HG02840 (cell line): Measurements from ENCODE around the gene SDC3.
A peak's percentile ranks its signal among the peaks of the same experiment; 100 is the strongest.

Experiments
- ATAC-seq: cut with Tn5 transposase; IDR thresholded peaks from one replicate; pipeline ENCODE4 v1.9.1; 2021; ENCODE audit warnings: mild to moderate bottlenecking, moderate library complexity, moderate number of reproducible peaks; ENCODE audit not compliant: unreplicated experiment, low FRiP score

The SDC3 gene

DNA sequence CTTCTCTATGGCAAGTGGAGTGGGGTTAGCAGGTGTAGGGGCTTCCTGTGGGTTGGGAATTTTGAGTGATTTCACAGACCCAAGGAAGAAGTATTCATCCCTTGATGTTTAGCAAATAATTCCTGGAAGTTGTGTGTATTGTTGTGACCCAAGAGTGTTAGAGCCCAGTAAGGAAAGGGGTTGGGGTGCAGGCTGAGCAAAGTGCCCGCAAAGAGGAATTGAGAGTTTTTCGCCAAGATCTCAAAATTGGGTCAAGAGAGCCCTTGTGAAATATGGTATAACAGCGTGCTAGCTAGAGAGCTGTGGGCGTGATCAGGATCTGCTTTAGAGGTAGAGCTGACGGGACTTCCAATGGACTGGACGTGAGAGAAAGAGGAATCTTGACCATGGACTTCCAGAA lies 78.0 kb downstream of the SDC3 start:
- no peak for ATAC-seq

DNA sequence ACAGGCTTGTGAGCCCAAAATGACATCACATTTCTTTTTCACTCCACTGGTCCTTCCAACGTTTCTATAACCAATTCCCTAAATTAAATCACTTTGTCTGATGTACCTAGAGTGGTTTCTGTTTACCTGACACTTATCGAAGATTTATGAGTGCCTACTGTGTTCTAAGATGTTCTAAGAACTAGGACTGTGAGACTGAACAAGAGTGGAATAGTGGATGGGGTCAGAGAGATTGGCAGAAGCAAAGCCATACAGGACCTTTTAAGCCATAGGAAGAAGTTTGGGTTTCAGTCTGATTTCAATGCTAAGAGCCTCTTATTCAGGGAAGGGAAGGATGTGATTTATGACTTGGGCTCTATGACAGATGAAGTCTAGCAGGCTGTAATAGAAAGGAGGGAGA lies 78.7 kb downstream of the SDC3 start:
- ATAC-seq: no peak

DNA sequence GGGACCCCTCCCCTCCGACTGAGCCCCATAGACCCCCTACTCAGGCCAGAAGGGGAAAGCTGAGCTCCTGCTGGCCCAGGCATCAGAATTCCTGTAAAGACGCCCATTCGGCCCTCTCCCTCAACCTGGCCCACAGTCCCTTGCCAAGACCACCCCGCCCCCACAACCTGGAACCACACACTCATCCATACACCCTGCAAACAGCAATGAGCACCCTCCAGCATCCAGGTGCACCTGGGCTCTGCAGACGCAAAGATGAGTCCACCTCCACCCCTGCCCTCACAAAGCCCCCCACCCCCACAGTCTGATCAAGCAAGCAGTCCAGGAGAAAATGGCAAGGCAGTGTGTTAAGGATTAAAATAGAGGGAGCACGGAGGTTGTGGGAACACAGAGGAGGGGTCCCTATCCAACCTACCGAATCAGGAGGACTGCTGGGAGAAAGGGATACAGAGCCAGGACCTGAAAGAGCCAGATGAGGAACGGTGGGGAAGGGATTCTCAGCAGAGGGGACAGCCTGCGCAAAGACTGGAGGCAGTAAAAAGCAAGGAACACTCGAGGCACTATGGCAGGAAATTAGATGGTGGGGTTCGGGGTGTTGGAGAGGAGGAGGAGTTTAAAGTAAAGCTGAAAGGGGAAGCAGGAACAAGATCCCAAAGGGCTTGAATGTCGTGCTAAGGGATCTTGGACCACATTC lies 83.7 kb downstream of the SDC3 start:
- ATAC-seq: no peak

- peak; percentile 65 for ATAC-seq
Measured at GRCh38 chr1:30823969-30824735, 84.4 kb downstream of the SDC3 start.

GRCh38 chr1:30823627-30823968 lies 85.0 kb downstream of the SDC3 start:
- ATAC-seq: no peak

- ATAC-seq: no peak
Measured at GRCh38 chr1:30822966-30823581, 85.5 kb downstream of the SDC3 start.

GRCh38 chr1:30822006-30822405 lies 86.6 kb downstream of the SDC3 start:
- ATAC-seq: no peak

GRCh38 chr1:30820299-30820698 lies 88.3 kb downstream of the SDC3 start:
- ATAC-seq: no peak
